IPS DF 6.9 (cell line): ENCODE measurements around the gene WRAP73.
"Not testable (repeated sequence)": the region's sequence is repeated elsewhere in the genome, so short reads cannot be mapped to it uniquely, and the experiment has no call there.

Source experiments
- DNase-seq: peaks from one replicate; pipeline ENCODE4 v3.0.0-alpha.2; 2013; ENCODE audit warnings: low read depth, low spot score
- H3K27ac ChIP-seq: one replicate; pipeline ENCODE4 v1.5.1; 2013; ENCODE audit warnings: low read length, control low read depth
- H3K27me3 ChIP-seq: 2 replicates; pipeline ENCODE4 v1.6.1; 2013; ENCODE audit warnings: mild to moderate bottlenecking, low read length; ENCODE audit not compliant: control insufficient read depth, insufficient read depth
- H3K36me3 ChIP-seq: 2 replicates; pipeline ENCODE4 v1.6.1; 2013; ENCODE audit warnings: low read length; ENCODE audit not compliant: control insufficient read depth, insufficient read depth
- H3K4me1 ChIP-seq: 2 replicates; pipeline ENCODE4 v1.6.1; 2013; ENCODE audit warnings: low read length; ENCODE audit not compliant: control insufficient read depth, insufficient read depth
- H3K4me3 ChIP-seq: 2 replicates; pipeline ENCODE4 v1.5.1; 2013; ENCODE audit warnings: mild to moderate bottlenecking, low read length
- H3K9me3 ChIP-seq: 2 replicates; pipeline ENCODE4 v1.6.1; 2013; ENCODE audit warnings: low read length, inconsistent platforms; ENCODE audit not compliant: control insufficient read depth, insufficient read depth
- WGBS: extraction: QIAGEN DNeasy Blood & Tissue Kit; methylation state at CpG from one replicate; pipeline ENCODE4 v1.1.7; 2013; ENCODE audit warnings: mixed read lengths, missing lambda C conversion rate; ENCODE audit not compliant: insufficient read length, insufficient coverage; 5-methylcytosine and 5-hydroxymethylcytosine counted together

The WRAP73 gene

GRCh38 chr1:3629561-3630160, 20.2 kb downstream of the WRAP73 start:
- Histone ChIP-seq H3K4me1 (peaks cover 2% of the 10 kb centered on the region; the same call in 1 of the 2 replicates), H3K27me3 (no peaks in the 10 kb centered on the region), H3K27ac (no peak overlapping the region), H3K36me3 (0 out of 2 replicates have a peak, but pooled peaks cover 2% of the 10 kb centered on the region), H3K4me3 (no peak overlapping the region), H3K9me3 (no peaks in the 10 kb centered on the region)
- no CpG with 5 or more reads among the region's 16 CpGs for whole genome bisulfite sequencing
- DNase-seq: no peak

GRCh38 chr1:3628445-3628844, 21.5 kb downstream of the WRAP73 start:
- DNase-seq: no peak
- no peaks in the 10 kb centered on the region for H3K27me3 ChIP-seq
- H3K4me3 ChIP-seq: no peak overlapping the region
- H3K4me1 ChIP-seq: peaks cover 2% of the 10 kb centered on the region; the same call in 1 of the 2 replicates
- WGBS: no CpG with 5 or more reads among the region's 10 CpGs
- H3K9me3 ChIP-seq: no peaks in the 10 kb centered on the region
- H3K27ac ChIP-seq: no peak overlapping the region
- 0 out of 2 replicates have a peak, but pooled peaks cover 2% of the 10 kb centered on the region for H3K36me3 ChIP-seq

DNA sequence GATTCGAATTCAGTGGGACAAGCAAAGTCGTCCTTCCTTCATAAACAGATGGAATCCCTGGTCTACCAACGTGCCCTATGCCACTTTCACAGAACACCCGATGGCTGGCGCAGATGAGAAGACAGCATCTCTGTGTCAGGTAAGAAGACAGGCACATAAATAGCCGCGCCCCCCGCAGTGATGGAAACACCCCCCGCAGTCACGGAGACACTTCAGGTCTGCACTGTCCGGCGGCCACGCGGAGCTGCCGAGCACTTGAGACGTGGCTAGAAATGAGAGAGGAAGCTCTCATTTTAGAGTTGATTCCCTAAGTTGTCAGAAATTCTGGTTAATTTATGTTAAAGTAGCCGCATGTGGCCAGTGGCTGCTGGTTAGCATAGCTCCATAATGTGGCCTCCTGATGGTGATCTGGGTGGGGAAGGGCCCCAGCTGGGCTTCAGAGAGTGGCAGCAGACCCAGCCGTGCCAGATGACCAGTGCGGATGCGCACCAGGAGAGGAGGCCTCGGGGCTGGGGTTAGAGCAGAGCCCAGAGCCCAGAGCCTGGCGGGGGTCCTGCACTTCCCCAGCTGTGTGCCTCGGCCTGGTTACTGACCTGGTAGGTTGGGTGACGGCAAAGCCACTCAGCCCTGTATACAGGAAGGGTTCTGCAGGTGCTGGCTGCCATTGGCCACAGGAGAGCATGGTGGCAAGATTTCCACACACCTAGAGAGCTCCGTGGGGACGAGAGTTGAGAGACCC, 22.2 kb downstream of the WRAP73 start:
- peaks cover 2% of the 10 kb centered on the region; the same call in 1 of the 2 replicates for H3K4me1 ChIP-seq
- H3K9me3 ChIP-seq: no peaks in the 10 kb centered on the region
- no peak for DNase-seq
- H3K36me3 ChIP-seq: 0 out of 2 replicates have a peak, but pooled peaks cover 2% of the 10 kb centered on the region
- H3K27ac ChIP-seq: no peak overlapping the region
- no peaks in the 10 kb centered on the region for H3K27me3 ChIP-seq
- no CpG with 5 or more reads among the region's 26 CpGs for WGBS
- no peak overlapping the region for H3K4me3 ChIP-seq

GRCh38 chr1:3626025-3626424, 23.9 kb downstream of the WRAP73 start:
- no peak for DNase-seq
- H3K27ac ChIP-seq: no peak overlapping the region
- H3K4me1 ChIP-seq: 0 out of 2 replicates have a peak, but pooled peaks cover 2% of the 10 kb centered on the region
- H3K27me3 ChIP-seq: no peaks in the 10 kb centered on the region
- WGBS: no CpG with 5 or more reads among the region's 4 CpGs
- no peaks in the 10 kb centered on the region for H3K9me3 ChIP-seq
- 0 out of 2 replicates have a peak, but pooled peaks cover 2% of the 10 kb centered on the region for H3K36me3 ChIP-seq
- H3K4me3 ChIP-seq: no peak overlapping the region

- no peak for DNase-seq
- 0 out of 2 replicates have a peak, but pooled peaks cover 2% of the 10 kb centered on the region for H3K4me1 ChIP-seq
- H3K9me3 ChIP-seq: no peaks in the 10 kb centered on the region
- no CpG with 5 or more reads among the region's 71 CpGs for WGBS
- no peak overlapping the region for H3K27ac ChIP-seq
- H3K4me3 ChIP-seq: peak overlapping the region; percentile 88
- H3K27me3 ChIP-seq: no peaks in the 10 kb centered on the region
- H3K36me3 ChIP-seq: 0 out of 2 replicates have a peak, but pooled peaks cover 2% of the 10 kb centered on the region
Measured at GRCh38 chr1:3625151-3625907, 24.6 kb downstream of the WRAP73 start.

DNA sequence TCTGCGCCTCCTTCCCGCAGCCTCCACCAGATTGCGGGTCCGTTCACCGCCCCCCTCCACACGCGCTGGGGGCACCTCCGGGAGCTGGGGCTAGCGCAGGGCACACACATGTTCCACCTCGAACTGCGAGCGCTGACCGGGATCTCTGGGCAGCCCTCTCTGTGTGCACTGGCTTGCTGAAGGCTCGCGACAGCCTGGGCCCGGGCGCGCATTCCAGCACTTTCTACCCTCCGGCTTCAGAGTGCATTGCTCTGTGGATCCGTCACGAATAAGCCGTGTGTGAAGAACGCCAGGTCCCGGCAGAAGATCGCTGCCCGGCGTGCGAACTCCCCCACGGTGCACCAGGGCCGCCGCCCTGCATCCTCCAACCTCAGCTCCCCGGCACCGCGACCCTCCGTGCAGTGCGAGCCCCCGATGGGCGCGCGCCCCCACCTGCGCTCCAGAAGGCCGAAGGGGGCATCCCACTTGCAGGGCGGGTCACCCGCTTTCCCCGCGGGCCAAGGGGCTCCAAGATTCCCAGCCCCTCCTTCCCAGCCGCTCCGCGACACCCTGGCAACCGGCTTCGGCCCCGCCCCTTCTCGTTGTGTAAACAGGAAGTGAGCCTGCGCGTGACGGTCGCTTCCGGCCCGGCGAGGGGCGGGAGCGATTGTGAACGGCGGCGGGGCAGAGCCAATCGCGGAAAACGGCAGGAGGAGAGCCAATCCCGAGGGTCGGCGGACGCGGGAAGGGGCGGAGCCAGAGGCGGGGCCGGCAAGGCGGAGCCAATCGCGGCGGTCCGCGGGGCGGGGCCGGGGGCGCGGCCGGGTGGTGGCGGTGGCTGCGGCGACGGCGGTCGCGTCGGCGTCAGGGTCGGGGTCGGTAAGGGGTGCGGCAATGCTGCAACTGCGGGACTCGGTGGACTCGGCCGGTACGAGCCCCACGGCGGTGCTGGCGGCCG, 25.4 kb downstream of the WRAP73 start, which contains the start of gene TPRG1L:
Gene TPRG1L (plus strand): TSS at position 816 of the 937 bp plus-strand sequence. CDS start 58 bp downstream, at position 874.
- Histone ChIP-seq H3K4me1 (0 out of 2 replicates have a peak, but pooled peaks cover 2% of the 10 kb centered on the region), H3K9me3 (no peaks in the 10 kb centered on the region), H3K27me3 (no peaks in the 10 kb centered on the region), H3K36me3 (no peaks in the 10 kb centered on the region), H3K4me3 (peak within 1 kb of the TSS; percentile 88), H3K27ac (no peak within 1 kb of the TSS)
- WGBS: no CpG with 5 or more reads among the region's 108 CpGs
- DNase-seq: peak; percentile 94

- Histone ChIP-seq H3K4me1 (0 out of 2 replicates have a peak, but pooled peaks cover 2% of the 10 kb centered on the region), H3K9me3 (no peaks in the 10 kb centered on the region), H3K27me3 (no peaks in the 10 kb centered on the region), H3K36me3 (no peaks in the 10 kb centered on the region), H3K4me3 (peak overlapping the region; percentile 85; the same call in 1 of the 2 replicates), H3K27ac (no peak overlapping the region)
- WGBS: no CpG with 5 or more reads among the region's 23 CpGs
- no peak for DNase-seq
Measured at GRCh38 chr1:3623441-3624199, 26.3 kb downstream of the WRAP73 start.

DNA sequence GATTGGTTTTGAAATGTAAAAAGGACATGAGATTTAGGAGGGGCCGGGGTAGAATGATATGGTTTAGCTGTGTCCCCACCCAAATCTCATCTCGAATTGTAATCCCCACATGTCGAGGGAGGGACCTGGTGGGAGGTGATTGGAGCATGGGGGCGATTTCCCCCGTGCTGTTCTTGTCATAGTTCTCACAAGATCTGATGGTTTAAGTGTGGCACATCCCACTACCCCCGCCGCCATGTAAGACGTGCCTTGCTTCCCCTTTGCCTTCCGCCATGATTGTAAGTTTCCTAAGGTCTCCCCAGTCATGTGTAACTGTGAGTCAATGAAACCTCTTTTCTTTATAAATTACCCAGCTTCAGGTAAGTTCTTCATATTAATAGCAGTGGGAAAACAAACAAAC, 27.8 kb downstream of the WRAP73 start:
- WGBS: no CpG with 5 or more reads among the region's 9 CpGs
- not testable (repeated sequence) for H3K9me3 ChIP-seq, H3K27me3 ChIP-seq, DNase-seq, H3K4me3 ChIP-seq, H3K4me1 ChIP-seq, H3K27ac ChIP-seq, H3K36me3 ChIP-seq

DNA sequence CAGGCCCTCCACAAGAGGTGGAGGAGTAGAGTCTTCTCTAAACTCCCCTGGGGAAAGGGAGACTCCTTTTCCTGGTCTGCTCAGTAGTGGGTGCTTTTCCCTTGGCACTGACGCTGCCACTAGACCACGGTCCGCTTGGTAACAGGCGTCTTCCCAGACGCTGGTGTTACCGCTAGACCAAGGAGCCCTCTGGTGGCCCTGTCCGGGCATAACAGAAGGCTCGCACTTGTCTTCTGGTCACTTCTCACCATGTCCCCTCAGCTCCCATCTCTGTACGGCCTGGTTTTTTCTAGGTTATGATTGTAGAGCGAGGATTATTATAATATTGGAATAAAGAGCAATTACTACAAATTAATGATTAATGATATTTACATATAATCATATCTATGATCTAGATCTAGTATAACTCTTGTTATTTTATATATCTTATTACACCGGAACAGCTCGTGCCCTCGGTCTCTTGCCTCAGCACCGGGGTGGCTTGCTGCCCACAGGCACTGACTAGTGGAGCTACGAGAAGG, 28.7 kb downstream of the WRAP73 start:
- DNase-seq, H3K4me3 ChIP-seq, H3K27me3 ChIP-seq: not testable (repeated sequence)

More for the DNA sequence above, 28.7 kb downstream of the WRAP73 start:
- H3K27ac ChIP-seq, H3K36me3 ChIP-seq, H3K4me1 ChIP-seq, H3K9me3 ChIP-seq: not testable (repeated sequence)
- WGBS: no CpG with 5 or more reads among the region's 15 CpGs
